Measurements from ENCODE around the gene VPS37C. TPM values are rescaled to one million over a fixed set of nuclear protein-coding genes. Genes with fewer than 3 reads are reported as not detected.

Gene VPS37C
- total and polyA plus RNA-seq, 4 donors, result 14.8 to 35.8 (median 22.3) TPM

DNA sequence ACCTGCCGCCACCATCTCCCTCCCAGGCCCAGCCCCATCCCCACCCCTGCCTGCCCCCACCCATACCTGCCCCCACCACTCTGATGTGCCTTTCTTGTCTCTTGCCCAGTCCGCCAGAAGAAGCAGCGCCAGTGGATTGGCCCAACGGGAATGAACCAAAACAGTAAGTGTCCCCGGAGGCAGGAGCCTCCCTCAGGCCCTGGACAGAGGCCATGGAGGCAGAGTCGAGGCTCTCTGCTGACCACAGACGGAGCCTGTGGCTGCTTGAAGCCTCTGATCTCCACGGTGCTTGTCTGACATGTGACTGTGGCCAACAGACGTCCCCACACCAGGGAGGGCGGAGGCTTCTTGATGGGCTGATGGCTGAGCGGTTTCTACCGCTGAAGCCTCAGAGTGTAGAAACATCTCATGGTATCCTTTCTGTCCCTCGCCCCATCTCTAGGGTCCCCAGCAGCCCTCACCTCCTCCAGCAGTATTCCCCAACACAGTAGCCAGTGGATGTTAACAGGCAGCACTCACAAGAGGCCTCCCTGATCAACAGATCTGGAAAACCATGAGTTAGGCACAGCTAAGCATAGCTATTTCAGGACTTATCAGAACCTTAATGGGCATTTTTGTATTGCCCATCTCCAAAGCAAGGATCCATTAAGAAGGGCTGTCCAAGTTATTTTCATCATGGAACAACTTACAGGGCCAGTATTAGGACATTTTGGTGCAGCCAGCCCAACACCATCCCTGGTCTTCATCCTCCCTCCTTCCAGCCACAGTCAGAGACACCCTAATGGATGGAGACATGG is 37.3 kb downstream of the VPS37C start:
- ATAC-seq (ENCODE audit: insufficient read depth, low FRiP score) (no peak), DNase-seq (no peak)
- H3K4me1 ChIP-seq (ENCODE audit: control insufficient read depth in 5 of 5, insufficient read depth in 5 of 5, low read length in 5 of 5), result peaks cover 0 to 15% (median 3%) of the 10 kb centered on the region in 5 donors
- no peak overlapping the region for H3K9ac ChIP-seq (ENCODE audit: insufficient read depth in 1 of 2, low read length in 2 of 2)
- TF ChIP-seq, protein P1, sequence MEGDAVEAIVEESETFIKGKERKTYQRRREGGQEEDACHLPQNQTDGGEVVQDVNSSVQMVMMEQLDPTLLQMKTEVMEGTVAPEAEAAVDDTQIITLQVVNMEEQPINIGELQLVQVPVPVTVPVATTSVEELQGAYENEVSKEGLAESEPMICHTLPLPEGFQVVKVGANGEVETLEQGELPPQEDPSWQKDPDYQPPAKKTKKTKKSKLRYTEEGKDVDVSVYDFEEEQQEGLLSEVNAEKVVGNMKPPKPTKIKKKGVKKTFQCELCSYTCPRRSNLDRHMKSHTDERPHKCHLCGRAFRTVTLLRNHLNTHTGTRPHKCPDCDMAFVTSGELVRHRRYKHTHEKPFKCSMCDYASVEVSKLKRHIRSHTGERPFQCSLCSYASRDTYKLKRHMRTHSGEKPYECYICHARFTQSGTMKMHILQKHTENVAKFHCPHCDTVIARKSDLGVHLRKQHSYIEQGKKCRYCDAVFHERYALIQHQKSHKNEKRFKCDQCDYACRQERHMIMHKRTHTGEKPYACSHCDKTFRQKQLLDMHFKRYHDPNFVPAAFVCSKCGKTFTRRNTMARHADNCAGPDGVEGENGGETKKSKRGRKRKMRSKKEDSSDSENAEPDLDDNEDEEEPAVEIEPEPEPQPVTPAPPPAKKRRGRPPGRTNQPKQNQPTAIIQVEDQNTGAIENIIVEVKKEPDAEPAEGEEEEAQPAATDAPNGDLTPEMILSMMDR (IDR thresholded peaks at IDR 0.05; ENCODE audit: control extremely low read depth, extremely low read depth), result no peak
- no peak overlapping the region for H3K4me3 ChIP-seq
- no peak overlapping the region for H3K27ac ChIP-seq (ENCODE audit: low read depth in 1 of 2, low read length in 1 of 2)
- H3K9me3 ChIP-seq (ENCODE audit: control insufficient read depth in 4 of 4, insufficient read depth in 3 of 4, low read length in 3 of 4), result peaks cover 0 to 2% (median 0%) of the 10 kb centered on the region in 4 donors
- H3K27me3 ChIP-seq (ENCODE audit: control insufficient read depth in 3 of 3, insufficient read depth in 3 of 3, low read length in 2 of 3), result no peaks in the 10 kb centered on the region
- H3K36me3 ChIP-seq (ENCODE audit: control insufficient read depth in 4 of 4, insufficient read depth in 4 of 4, low read length in 4 of 4), result peaks cover 0 to 2% (median 0%) of the 10 kb centered on the region in 4 donors
- WGBS, 2 donors, result 69 to 78% methylated on average over 12 to 13 of the region's 13 CpGs

DNA sequence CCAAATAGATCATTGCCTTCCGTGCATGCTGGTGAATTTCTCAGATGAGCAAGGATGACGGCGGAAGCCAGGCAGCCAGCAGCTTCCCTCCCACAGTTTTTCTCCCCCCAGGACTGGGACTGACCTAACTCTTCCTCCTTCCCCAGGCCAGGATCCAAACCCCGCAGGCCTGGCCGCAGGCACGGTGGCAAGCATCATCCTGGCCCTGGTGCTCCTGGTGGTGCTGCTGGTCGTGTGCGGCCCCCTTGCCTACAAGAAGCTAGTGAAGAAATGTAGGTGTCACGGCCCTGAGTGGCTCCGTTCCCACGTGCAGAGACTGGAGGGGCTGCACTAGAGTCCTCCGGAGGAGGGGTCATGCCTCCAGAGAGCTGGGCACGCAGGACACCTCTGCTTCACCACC is 38.5 kb downstream of the VPS37C start:
- WGBS, 2 donors, result 90 to 92% methylated on average over 12 to 13 of the region's 13 CpGs
- no peak overlapping the region for H3K4me3 ChIP-seq
- H3K36me3 ChIP-seq (ENCODE audit: control insufficient read depth in 4 of 4, insufficient read depth in 4 of 4, low read length in 4 of 4), result no peaks in the 10 kb centered on the region
- H3K4me1 ChIP-seq (ENCODE audit: control insufficient read depth in 5 of 5, insufficient read depth in 5 of 5, low read length in 5 of 5), result peaks cover 0 to 15% (median 3%) of the 10 kb centered on the region in 5 donors
- H3K9ac ChIP-seq (ENCODE audit: insufficient read depth in 1 of 2, low read length in 2 of 2), result no peak overlapping the region
- H3K27me3 ChIP-seq (ENCODE audit: control insufficient read depth in 3 of 3, insufficient read depth in 3 of 3, low read length in 2 of 3), result no peaks in the 10 kb centered on the region
- no peak overlapping the region for H3K27ac ChIP-seq (ENCODE audit: low read depth in 1 of 2, low read length in 1 of 2)
- ATAC-seq (ENCODE audit: insufficient read depth, low FRiP score) (no peak), DNase-seq (no peak)
- TF ChIP-seq, protein P1 (IDR thresholded peaks at IDR 0.05; ENCODE audit: control extremely low read depth, extremely low read depth), result no peak
- H3K9me3 ChIP-seq (ENCODE audit: control insufficient read depth in 4 of 4, insufficient read depth in 3 of 4, low read length in 3 of 4), result peaks cover 0 to 2% (median 0%) of the 10 kb centered on the region in 4 donors

DNA sequence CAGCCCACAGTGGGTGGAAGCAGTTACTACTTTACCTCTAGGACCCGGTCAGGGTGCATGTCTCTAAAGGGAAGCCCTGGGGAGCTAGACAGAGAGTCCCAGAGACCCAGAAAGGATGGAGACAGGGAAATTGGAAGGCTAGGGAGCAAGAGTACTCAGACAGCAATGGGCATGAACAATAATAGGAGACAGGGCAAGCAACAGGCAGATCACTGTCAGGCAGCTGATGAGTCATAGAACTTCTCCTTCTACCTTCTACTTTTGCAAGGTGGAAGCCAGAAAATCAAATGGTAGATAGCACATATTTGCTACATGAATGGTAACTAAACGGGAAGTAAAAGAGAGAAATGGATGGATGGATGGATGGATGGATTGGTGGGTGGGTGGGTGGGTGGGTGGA is 39.3 kb downstream of the VPS37C start:
- Histone ChIP-seq H3K4me1 (ENCODE audit: control insufficient read depth in 5 of 5, insufficient read depth in 5 of 5, low read length in 5 of 5) (peaks cover 0 to 15% (median 3%) of the 10 kb centered on the region in 5 donors), H3K9ac (ENCODE audit: insufficient read depth in 1 of 2, low read length in 2 of 2) (no peak overlapping the region), H3K27ac (ENCODE audit: low read depth in 1 of 2, low read length in 1 of 2) (no peak overlapping the region), H3K36me3 (ENCODE audit: control insufficient read depth in 4 of 4, insufficient read depth in 4 of 4, low read length in 4 of 4) (no peaks in the 10 kb centered on the region), H3K27me3 (ENCODE audit: control insufficient read depth in 3 of 3, insufficient read depth in 3 of 3, low read length in 2 of 3) (no peaks in the 10 kb centered on the region), H3K9me3 (ENCODE audit: control insufficient read depth in 4 of 4, insufficient read depth in 3 of 4, low read length in 3 of 4) (peaks cover 0 to 2% (median 0%) of the 10 kb centered on the region in 4 donors), H3K4me3 (no peak overlapping the region)
- DNase-seq (no peak), ATAC-seq (ENCODE audit: insufficient read depth, low FRiP score) (no peak)
- TF ChIP-seq, protein P1 (IDR thresholded peaks at IDR 0.05; ENCODE audit: control extremely low read depth, extremely low read depth), result no peak
- WGBS, 2 donors, result 90 to 95% methylated on average over 2 of the region's 2 CpGs

Measured in lung (tissue), 12 donors.